Measurements from ENCODE around the gene TNNI2.

DNA sequence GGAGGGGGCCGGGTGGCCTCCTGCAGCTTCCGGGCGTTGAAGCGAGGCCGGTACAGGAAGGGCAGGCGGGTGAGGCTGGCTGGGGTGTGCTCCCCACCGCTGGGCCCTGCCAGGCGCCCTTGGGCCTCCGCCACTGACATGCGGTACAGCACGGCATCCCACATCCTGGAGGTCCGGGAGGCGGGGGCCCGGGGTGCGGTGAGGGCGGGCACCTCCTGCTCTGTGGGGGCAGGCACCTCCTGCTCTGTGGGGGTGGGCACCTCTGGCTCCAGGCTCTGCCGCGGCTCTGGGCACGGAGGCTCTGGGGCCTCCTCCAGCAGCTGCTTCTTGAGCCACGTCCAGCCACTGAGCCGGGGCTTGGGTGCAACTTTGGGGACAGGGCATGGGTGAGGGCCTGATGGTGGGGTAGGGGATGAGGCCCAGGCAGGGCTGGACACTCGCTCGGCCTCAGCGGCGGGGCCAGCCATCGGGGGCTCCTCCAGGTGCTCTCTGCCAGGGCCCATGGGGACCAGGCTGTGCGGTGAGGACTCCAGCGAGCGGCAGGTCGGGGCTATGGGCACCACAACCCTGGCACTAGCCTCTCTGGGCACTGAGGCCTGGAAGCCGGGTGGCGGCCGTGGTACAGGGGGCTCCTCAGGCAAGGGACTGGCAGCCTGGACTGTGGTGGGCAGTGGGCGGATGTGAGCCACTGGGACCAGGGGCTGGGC, 50.6 kb downstream of the TNNI2 start:
- no peak for TF ChIP-seq CTCF (IDR thresholded peaks at IDR 0.05)
- TF ChIP-seq POLR2A (IDR thresholded peaks at IDR 0.05): no peak
